GM19397 (cell line): ENCODE results near the gene COL4A4.

ENCODE experiments used
- ATAC-seq: cut with Tn5 transposase; IDR thresholded peaks from one replicate; pipeline ENCODE4 v1.9.1; 2021; ENCODE audit warnings: mild to moderate bottlenecking, moderate library complexity; ENCODE audit not compliant: unreplicated experiment

The COL4A4 gene

GRCh38 chr2:227033471-227034148 lies 130.4 kb downstream of the COL4A4 start:
- ATAC-seq, result peak; percentile 81

- no peak for ATAC-seq
Measured at GRCh38 chr2:227031379-227031778, 132.6 kb downstream of the COL4A4 start.

DNA sequence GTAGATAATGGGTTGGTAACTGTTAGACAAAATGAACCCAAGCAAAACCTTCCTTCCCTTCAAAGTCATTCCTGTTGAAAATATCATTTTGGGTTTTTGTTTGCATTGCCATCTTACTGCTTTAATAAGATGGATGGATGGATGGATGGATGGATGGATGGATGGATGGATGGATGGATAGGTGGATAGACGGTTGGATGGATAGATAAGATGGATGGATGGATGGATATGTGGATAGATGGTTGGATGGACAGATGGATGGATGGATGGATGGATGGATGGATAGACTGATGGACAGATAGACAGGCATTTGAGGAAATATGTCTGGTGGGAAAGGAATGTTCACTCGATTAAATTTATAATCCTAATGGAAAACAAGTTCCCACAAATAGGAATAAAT lies 133.2 kb downstream of the COL4A4 start:
- ATAC-seq, result no peak

DNA sequence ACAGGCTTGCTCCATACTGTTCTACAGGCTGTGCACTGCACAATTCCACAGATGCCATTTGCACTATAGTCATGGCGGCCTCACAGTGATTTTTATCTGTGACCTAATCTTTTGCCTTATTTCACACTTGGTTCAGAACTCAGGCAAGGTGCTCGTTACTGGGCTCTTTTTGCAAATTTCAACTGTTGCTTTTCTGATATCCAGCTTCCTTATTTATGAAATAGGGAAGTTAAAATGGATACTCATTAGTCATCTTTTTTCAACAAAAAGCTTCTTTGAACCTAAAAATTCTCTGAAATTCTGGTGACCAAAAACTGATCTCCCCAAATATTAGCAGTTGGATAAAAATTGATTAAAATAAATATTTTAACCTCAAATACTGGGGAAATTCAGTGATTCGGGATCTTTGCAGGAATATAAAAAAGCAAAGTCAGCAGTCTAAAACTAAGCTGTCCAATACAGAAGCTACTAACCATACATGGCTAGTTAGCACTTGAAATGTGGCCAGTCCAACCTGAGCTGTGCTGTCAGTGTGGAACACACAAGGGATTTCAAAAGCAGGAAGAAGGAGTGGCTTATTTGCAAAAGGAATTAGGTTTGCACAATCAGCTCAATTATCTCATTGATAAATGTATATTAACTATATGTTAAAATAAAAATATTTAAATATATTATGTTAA lies 134.4 kb downstream of the COL4A4 start:
- ATAC-seq, result no peak

- ATAC-seq, result no peak
Measured at GRCh38 chr2:227025510-227025909, 138.5 kb downstream of the COL4A4 start.

DNA sequence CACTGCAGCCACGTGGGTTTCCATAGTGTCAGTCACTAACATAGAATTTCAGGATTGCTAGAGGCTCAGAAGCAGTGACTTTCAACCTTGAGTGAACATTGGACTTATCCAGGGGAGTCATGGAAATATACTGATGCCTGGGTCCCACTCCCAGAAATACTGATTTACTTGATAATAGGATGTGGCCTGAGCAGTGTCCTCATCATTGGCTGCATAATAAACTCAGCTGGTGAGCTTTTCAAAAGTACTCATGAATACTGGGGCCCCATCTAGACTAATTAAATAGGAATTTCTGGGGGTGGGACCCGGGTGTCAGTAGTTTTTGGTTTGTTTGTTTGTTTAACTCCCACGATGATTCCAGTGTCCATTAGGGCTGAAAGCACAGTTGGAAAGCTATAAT lies 141.4 kb downstream of the COL4A4 start:
- no peak for ATAC-seq

- no peak for ATAC-seq
Measured at GRCh38 chr2:227020416-227020815, 143.6 kb downstream of the COL4A4 start.

DNA sequence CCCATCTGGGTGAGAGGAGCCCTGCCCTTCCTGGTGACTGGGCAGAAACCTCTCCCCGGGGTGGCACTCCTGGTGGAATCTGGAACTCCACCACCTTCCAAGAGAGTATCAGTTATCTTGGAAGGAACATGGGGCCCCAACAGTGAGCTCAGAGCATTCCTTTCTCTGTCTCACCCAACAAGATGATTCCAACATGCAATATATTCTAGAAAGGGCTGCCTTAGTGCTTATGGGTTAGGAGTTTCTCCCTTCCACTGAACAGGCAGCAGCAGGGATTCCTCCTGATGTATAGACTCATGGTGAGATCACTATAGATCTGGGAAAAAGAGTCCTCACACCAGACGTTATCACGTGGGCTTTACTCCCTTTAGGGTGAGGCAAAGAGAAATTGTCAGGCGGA lies 147.1 kb downstream of the COL4A4 start:
- no peak for ATAC-seq

GRCh38 chr2:227013881-227014280 lies 150.1 kb downstream of the COL4A4 start:
- ATAC-seq, result no peak

DNA sequence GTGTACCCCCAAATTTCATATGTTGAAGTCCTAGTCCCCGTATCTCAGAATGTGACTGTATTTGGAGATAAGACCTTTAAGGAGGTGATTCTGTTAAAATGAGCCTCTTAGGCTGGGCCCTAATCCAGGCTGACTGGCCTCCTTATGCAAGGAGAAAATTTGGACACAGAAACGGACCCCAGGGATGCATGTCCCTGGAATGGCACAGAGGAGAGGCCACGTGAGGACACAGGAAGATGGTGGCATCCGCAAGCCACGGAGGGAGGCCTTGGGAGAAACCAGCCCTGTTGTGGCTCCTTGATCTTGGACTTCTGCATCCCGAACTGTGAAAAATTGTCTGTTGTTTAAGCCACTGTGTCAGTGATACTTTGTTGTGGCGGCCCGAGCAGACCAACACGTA lies 150.7 kb downstream of the COL4A4 start:
- no peak for ATAC-seq

GRCh38 chr2:227010433-227010832 lies 153.6 kb downstream of the COL4A4 start:
- ATAC-seq, result no peak

DNA sequence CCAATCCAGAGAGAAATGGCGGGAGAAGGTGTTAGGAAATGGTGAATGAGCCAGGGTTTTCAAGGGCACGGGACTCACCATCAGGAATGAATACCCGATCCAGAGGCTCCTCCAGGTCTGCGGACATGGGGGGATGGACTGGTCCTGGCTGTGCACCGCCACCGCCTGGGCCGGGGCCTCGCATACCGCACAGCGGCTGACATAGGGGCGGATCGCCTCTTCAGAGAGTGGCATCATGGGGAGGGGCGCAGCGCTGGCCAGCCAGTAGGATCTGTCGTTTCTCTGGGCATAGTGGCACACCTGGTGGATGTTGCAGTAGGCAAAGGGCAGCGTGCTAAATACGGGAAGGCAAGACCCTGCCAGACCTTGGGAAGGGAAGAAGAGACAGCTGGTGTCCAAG lies 156.1 kb downstream of the COL4A4 start:
- ATAC-seq, result no peak

DNA sequence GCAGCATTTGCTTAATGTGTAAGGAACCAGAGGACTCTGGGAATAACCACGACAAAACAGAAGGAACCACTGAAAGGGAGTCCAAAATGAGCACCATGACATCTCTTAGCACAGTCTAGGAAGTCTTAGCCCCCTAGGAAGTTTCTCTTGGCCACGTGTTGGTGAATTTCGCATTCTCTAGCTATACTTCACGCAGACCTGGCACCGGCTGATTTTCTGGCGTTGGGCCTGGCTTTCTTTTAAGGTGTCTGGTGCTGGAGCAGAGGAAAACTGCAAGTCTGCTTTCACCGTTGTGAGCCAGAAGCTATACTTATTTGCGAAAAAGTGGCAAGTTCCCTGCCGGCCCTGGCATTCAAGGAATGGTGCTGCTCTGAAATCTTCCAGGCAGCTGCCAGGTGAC lies 156.9 kb downstream of the COL4A4 start:
- no peak for ATAC-seq

DNA sequence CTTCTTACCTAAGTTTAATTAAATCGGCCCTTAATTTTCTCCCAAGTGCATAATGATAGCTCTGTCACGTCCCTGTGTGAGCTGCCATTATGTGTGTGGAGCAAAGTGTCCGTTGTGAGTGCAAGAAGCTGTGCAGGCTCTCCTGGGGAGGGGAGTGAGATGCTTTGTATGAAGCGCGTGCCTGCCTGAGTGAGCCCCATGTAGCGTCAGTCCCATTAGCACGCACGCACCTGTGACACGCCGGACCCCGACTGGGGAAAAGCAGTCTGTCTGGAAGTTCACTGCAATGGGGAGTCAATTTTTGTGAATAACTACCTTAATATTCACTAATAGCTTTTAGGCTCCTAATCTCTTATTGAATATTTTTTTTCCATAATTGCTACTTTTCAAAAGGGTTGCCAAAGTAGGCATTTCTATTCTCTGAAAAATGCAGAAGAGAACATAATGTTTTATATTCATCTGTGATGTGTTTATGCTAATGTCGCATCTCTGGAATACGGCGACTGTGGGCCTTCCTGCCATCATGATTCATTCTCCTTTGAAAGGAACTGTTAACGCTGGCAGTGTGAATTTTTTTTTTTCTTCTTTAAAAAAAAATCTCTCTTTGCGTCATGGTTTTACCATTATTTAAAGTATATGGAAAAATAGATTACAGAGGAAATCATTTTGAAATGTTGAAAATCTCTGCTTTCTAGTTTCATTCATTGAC lies 157.7 kb downstream of the COL4A4 start:
- no peak for ATAC-seq

- no peak for ATAC-seq
Measured at GRCh38 chr2:227004482-227004881, 159.5 kb downstream of the COL4A4 start.

- ATAC-seq, result no peak
Measured at GRCh38 chr2:227000123-227000522, 163.9 kb downstream of the COL4A4 start.

DNA sequence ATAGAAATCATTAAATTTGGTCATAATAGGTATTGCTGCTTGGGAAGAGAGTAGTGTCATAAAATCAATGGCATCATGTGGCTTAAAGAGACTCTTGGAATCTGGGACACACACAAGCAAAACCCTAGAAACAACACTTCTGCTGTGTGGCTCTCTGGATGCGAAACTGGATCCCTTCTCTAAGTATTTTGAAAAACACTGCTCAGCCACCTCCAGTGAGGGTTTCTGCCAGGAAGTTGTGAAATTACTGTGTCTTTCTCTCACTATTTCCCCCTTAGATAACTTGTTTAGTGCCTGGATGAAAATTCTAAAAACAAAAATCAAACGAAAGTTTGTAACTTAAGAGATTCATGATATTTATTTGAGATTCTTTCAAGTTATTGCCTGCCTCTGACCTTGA lies 164.3 kb downstream of the COL4A4 start:
- ATAC-seq, result no peak

- no peak for ATAC-seq
Measured at GRCh38 chr2:226995625-226996041, 168.4 kb downstream of the COL4A4 start.

DNA sequence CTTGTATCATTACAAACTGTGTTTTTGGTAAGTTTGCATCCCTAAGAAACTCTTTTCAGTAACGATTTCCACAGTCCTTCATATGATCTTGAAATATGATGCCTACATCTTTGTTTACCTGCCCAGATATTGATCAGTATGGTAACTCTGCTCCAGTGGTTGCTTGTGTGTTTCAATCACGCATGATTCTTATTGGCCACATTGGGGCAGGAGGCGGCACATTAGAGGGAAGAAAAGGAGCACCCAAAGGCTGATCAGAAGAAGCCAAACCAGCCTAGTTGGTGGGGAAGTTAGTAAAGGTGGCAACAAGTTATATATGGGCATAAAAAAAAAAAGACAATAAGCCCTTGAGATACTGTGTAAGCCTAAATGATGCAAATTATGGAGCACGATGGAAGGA lies 169.2 kb downstream of the COL4A4 start:
- ATAC-seq, result no peak

GRCh38 chr2:226993171-226993570 lies 170.8 kb downstream of the COL4A4 start:
- ATAC-seq, result no peak

DNA sequence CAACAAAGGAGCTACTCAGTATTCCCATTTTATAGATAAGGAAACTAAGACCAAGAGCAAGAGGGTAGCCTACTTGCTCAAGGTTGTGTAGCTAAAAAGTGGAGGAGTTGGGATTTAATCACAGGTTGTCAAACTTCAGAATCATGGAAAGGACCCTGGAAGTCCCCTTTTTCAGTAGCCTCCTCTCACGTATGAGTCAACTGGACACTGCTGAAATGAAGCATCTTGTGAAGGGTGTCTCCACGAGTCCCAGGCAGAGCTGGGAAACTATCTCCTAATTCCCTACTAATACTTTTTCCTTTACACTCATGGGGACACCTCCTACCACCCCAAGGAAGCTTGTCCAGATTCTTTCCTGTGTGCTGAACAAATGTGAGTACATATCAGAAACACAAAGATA lies 172.3 kb downstream of the COL4A4 start:
- ATAC-seq, result no peak

DNA sequence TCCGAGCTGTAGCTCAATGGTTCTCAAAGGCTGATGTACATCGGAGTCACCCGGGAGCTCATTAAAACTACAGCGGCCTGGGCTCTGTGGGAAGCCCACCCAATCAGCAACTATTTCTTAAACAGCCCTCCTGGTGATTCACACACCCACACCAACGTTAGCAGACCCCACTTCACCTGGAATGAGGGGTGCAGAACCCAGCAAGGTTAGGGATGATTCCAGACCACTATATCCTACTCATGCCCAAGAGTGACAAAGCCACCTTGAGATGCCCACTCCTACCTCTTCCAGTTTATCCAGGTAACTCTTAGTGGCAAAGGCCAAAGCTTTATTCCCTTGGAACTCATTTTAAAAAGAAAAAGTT lies 178.4 kb downstream of the COL4A4 start:
- no peak for ATAC-seq
